ENCODE results near the gene SHC2.
"Not testable (repeated sequence)": the region's sequence is repeated elsewhere in the genome, so short reads cannot be mapped to it uniquely, and the experiment has no call there.

The SHC2 gene

DNA sequence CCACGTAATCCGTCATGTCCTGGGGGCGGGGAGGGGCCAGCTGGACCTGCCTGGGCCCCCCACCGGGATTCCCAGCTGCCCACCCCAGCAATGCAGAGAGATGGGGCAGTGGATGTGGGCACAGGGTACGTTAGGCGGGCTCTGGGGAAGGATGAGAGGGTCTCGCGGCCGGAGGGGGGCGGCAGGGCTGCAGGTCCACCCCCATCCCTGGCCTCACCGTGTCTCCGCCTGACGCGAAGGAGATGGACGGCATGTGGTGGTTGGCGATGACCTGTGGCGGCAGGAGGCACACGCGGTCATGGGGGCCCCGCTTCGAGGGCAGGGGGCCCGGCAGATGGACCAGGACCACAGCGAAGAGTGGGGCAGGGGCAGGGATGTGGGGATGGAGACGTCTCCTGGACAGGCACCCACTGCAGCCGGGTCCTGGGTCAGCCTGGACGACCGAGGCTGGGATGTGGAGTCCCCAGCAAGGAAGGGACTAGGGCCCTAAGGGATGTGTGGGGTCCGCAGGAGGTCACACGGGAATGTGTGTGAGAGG lies 24.4 kb downstream of the SHC2 start:
- in situ Hi-C loops (cut with MboI; ENCODE audit: low pct_unique_long_range_greater_than_20kb, low sequenced_read_pairs, unreplicated experiment): no loop called here
- TF ChIP-seq, protein P1, sequence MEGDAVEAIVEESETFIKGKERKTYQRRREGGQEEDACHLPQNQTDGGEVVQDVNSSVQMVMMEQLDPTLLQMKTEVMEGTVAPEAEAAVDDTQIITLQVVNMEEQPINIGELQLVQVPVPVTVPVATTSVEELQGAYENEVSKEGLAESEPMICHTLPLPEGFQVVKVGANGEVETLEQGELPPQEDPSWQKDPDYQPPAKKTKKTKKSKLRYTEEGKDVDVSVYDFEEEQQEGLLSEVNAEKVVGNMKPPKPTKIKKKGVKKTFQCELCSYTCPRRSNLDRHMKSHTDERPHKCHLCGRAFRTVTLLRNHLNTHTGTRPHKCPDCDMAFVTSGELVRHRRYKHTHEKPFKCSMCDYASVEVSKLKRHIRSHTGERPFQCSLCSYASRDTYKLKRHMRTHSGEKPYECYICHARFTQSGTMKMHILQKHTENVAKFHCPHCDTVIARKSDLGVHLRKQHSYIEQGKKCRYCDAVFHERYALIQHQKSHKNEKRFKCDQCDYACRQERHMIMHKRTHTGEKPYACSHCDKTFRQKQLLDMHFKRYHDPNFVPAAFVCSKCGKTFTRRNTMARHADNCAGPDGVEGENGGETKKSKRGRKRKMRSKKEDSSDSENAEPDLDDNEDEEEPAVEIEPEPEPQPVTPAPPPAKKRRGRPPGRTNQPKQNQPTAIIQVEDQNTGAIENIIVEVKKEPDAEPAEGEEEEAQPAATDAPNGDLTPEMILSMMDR (IDR thresholded peaks at IDR 0.05; ENCODE audit: extremely low read depth, insufficient read depth, missing control alignments): no peak
- no peak for DNase-seq (ENCODE audit: low spot score)

DNA sequence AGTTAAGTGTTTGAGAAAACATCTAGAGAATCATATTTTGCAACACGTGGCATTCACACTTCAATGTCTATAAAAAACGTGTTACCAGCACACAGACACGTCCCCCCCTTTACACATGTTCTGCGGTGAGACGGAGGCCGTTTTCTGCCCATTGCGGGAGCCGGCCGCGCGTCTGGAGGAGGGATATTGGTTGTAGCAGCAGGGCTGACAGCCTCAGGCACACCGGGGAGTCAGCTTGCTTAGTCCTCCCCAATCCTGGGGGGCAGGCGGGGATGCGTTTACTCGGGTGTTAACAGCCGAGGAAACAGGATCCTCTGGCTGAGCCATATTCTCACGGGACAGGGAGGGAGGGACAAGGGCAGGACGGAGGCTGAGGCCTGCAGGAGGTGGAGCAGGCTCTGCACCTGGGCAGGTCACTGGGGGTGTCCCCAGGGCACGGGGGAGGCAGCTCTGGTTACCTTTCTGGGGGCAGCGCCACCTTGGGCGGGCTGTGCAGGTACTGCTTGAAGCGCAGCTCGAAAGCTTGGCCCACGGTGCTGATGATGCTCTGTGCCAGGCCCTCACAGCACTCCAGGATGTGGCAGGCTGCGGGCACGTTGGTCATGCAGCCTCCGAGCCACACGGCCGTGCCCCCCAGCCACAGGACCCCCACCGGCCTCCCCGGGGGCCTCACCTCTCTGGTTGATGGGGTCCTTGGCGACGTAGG lies 25.0 kb downstream of the SHC2 start:
- TF ChIP-seq, protein P1 (IDR thresholded peaks at IDR 0.05; ENCODE audit: extremely low read depth, insufficient read depth, missing control alignments): no peak
- DNase-seq (ENCODE audit: low spot score): no peak
- in situ Hi-C loops (cut with MboI; ENCODE audit: low pct_unique_long_range_greater_than_20kb, low sequenced_read_pairs, unreplicated experiment): no loop called here

DNA sequence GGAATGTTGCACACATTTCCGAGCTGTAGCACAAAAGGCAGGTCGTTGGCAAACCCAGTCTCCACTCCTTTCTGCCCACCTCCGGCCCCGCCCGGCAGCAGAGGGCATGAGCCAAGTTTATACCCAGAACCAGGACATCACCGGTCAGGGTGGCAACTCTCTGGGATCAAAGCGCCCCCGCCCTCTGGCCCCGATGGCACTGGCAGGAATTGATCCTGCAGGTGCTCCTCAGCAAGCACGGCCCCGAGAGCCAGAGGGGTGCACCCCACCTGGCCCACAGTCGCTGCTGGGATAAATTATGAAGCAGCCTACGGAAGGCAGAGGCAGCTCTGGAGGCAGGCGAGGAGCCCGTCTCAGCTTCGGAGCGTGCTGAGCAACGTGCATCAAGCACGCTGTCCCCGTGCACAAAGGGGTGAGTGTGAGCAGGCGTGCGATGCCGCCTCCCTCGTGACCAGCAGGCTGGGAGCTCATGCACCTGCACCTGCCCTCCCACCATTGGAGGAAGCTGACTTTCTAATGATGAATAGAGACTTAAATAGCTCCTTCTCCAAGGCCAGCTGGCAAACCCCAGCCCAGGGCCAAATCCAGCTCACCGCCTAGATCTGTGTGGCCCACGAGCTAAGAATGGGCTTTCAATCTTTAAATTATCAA lies 25.7 kb downstream of the SHC2 start:
- DNase-seq (ENCODE audit: low spot score): no peak
- in situ Hi-C loops (cut with MboI; ENCODE audit: low pct_unique_long_range_greater_than_20kb, low sequenced_read_pairs, unreplicated experiment): no loop called here
- TF ChIP-seq, protein P1 (IDR thresholded peaks at IDR 0.05; ENCODE audit: extremely low read depth, insufficient read depth, missing control alignments): no peak

DNA sequence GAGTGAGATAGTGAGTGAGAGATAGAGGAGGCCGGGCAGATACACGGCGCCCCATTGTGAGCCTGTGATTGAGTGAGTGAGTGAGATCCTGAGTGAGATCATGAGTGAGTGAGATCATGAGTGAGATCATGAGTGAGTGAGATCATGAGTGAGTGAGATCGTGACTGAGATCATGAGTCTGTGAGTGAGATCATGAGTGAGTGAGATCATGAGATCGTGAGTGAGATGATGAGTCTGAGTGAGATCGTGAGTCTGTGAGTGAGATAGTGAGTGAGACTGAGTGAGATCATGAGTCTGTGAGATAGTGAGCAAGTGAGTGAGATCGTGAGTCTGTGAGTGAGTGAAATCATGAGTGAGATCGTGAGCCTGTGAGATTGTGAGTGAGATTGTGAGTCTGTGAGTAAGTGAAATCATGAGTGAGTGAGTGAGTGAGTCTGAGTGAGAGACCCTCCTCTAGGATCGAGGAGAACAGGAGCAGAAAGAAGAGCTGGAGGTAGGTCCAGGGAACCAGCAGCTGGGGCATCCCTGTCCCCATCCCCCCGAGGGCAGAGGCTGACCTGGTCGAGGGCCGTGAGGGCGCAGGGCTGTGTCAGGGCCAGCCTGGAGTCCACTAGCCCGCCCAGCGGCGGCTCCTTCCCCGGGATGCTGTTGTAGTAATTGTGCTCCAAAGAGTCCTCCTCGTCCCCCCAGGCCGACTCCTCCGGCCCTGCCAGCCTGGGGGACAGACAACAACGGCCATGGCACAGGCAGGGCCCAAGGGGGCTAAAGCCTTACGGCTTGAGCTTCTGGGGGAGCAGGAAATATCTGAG lies 26.5 kb downstream of the SHC2 start:
- TF ChIP-seq, protein P1 (IDR thresholded peaks at IDR 0.05; ENCODE audit: extremely low read depth, insufficient read depth, missing control alignments): no peak
- in situ Hi-C loops (cut with MboI; ENCODE audit: low pct_unique_long_range_greater_than_20kb, low sequenced_read_pairs, unreplicated experiment): no loop called here
- DNase-seq (ENCODE audit: low spot score): no peak

DNA sequence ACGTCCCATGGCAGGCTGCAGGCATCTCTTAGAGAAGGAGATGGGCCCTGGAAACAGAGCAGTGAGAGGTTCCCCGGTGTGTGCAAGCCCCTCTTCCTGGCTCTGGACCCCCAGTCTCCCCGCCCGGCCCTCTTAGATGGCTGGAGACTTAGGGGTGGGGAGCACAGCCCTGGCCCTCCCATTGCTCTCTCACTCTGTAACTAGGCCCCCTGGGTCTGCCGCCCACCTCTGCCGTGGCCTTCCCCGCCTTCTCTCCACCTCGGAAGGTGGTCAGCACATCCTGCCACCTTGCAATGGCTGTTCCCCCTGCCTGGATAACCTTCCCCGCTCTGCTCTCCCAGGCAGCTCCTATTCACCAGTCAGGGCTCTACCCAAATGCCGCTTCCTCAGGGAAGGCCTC lies 30.1 kb downstream of the SHC2 start:
- no peak for DNase-seq (ENCODE audit: low spot score)
- TF ChIP-seq, protein P1 (IDR thresholded peaks at IDR 0.05; ENCODE audit: extremely low read depth, insufficient read depth, missing control alignments): no peak
- in situ Hi-C loops (cut with MboI; ENCODE audit: low pct_unique_long_range_greater_than_20kb, low sequenced_read_pairs, unreplicated experiment): no loop called here

DNA sequence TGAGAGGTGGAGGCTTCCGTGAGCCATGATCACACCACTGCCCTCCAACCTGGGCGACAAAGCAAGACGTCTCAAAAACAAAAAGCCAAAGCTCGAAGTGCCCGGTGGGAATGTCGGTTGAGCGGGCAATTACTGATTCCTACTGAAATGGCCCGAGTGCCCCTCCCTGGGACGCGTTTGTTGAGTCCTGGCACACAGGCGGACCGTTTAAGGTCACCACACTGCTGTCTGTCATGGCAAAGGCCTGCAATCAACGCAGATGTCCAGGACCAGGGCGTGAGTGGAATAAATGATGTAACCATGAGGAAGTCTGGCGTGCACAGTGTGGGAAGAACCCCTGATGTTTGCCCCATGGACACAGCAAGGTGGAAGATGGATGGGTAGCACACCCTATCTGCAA lies 32.7 kb downstream of the SHC2 start:
- in situ Hi-C loops (cut with MboI; ENCODE audit: low pct_unique_long_range_greater_than_20kb, low sequenced_read_pairs, unreplicated experiment): no loop called here
- TF ChIP-seq, protein P1 (IDR thresholded peaks at IDR 0.05; ENCODE audit: extremely low read depth, insufficient read depth, missing control alignments): no peak
- DNase-seq (ENCODE audit: low spot score): no peak

DNA sequence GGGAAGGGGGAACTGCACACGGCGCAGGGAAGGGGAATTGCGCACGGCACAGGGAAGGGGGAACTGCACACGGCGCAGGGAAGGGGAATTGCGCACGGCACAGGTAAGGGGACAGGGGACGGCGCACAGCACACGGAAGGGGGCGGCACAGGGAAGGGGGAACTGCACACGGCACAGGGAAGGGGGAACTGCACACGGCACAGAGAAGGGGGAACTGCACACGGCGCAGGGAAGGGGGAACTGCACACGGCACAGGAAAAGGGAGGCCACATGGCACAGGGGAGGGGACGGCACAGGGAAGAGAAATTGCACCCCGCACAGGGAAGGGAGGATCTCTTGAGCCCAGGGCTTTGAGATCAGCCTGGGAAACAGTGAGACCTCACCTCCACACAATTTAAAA lies 33.2 kb downstream of the SHC2 start:
- in situ Hi-C loops (cut with MboI; ENCODE audit: low pct_unique_long_range_greater_than_20kb, low sequenced_read_pairs, unreplicated experiment); DNase-seq (ENCODE audit: low spot score): not testable (repeated sequence)

All from GM13977 (cell line).